GM12875 (cell line): Measurements from ENCODE around the gene SLC27A6.

ENCODE experiments used
- H3K4me3 ChIP-seq: one replicate; pipeline ENCODE4 v1.5.1; 2011; ENCODE audit warnings: low read depth, low read length, control low read depth
- TF ChIP-seq, protein P1 (sequence below): IDR thresholded peaks from 2 replicates; pipeline ENCODE4 v1.5.1; 2011; ENCODE audit warnings: low read depth, mild to moderate bottlenecking, control low read depth, inconsistent platforms, low read length, moderate library complexity, borderline replicate concordance; ENCODE audit not compliant: insufficient read depth

The SLC27A6 gene

DNA sequence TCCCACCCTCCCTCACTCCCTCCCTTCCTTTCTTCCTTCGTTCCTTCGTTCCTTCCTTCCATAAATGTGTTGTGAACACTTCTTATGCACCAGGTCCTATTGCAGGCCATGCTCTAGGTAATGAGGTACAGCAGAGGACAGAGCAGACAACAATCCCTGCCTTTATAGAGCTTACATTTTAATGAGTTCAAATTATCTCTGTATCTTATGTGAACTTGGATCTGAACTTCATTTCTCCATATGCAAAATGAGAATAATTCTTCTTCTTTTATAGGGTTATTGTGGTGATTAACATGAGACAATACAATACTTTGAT is 37.2 kb downstream of the SLC27A6 start:
- H3K4me3 ChIP-seq: no peak overlapping the region
- TF ChIP-seq, protein P1, sequence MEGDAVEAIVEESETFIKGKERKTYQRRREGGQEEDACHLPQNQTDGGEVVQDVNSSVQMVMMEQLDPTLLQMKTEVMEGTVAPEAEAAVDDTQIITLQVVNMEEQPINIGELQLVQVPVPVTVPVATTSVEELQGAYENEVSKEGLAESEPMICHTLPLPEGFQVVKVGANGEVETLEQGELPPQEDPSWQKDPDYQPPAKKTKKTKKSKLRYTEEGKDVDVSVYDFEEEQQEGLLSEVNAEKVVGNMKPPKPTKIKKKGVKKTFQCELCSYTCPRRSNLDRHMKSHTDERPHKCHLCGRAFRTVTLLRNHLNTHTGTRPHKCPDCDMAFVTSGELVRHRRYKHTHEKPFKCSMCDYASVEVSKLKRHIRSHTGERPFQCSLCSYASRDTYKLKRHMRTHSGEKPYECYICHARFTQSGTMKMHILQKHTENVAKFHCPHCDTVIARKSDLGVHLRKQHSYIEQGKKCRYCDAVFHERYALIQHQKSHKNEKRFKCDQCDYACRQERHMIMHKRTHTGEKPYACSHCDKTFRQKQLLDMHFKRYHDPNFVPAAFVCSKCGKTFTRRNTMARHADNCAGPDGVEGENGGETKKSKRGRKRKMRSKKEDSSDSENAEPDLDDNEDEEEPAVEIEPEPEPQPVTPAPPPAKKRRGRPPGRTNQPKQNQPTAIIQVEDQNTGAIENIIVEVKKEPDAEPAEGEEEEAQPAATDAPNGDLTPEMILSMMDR: no peak

DNA sequence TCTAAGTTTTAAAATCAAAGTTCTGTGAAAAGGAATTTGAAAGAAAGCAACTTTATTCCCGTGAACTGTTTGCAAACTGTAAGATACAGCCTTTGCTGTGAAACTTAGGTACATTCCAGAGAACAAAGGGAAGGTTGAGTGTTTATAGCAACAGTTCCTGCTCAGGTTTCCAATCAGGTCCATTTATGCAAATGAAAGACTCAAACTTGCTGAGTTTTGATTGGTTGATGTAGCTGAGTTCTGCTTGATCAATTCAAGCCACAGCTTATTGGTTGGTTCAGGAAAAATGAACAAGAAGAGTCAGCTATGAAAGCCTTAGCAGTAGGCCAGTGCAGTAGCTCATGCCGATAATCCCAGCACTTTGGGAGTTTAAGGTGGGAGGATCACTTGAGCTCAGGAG is 37.9 kb downstream of the SLC27A6 start:
- TF ChIP-seq, protein P1: no peak
- no peak overlapping the region for H3K4me3 ChIP-seq

DNA sequence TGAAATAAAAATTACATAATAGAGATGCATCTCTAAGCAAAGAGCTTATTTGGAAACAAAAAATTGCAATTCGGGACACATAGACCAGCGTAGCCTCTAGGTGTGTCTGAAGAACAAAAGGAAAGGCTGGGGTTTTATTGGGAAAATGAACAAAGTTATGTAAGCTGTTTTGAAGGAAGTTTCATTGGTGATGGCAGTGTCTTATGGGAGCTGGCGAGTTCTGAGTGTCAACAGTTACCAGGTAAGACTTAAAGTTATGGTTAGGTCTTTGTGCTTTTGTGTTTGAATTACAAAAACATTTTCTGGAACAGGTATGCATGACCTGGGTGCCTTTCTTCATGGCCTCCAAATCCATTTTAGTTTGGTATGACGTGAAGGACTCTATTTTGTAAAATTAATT is 48.9 kb downstream of the SLC27A6 start:
- TF ChIP-seq, protein P1: no peak

DNA sequence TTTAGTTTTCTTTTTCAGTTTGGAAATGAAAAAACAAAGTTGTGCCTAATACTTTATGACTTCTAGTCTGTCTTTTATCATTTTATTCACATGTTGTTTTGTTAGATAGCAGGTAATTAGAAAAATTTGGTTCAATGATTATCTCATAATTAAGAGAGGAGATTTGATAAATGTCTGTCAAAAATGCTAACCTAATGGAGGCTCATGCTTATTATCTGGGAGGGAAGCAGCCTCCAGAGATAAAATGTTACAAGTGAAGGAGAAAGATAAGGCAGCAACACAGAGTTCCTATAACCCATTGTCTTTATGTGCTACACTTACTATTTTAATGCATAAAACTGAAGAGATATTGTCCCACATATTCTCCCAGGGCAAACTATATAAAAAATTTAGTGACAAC is 53.5 kb downstream of the SLC27A6 start:
- no peak overlapping the region for H3K4me3 ChIP-seq
- TF ChIP-seq, protein P1: no peak

More for the DNA sequence above, 48.9 kb downstream of the SLC27A6 start:
- no peak overlapping the region for H3K4me3 ChIP-seq

DNA sequence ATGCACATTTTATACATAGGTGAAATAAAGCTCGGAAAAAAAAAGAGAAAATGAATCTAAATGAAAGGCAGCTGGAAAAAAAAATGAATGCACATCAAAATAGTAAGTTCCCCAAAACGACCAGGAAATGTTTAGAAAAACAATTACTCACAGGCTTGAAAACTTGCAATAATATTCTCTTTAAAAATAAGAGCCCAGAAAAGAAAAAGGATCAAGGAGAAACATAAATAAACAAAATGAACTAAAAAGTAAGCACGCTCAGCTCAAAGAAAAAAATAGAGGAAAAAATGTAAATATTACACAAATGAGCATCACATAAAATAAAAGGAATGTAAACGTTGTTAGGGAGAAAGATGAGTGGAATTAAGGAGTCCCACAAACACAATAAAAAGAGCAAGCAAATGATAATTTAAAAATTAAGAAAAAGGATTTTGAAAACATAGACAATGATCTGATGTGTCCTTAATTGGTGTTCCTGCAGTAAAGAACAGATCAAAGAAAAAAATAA is 54.2 kb downstream of the SLC27A6 start:
- TF ChIP-seq, protein P1: no peak
- no peak overlapping the region for H3K4me3 ChIP-seq

DNA sequence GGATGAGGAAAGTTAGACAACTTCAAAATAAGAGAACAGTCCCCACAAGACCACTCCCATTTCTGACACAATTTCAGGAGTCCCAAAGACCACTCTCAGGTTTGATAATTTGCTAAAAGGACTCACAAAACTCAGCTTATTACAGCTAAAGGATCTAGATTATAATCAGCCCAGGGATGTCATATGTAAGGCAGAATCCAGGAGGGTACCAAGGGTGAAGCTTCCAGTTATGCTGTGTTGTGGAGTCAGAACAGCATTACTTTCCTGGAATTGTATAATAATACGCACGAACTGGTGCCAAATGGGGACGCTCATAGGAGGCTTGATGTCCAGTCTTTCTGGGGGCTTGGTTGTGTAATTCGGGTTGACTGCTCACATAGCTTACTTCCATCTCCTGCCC is 55.4 kb downstream of the SLC27A6 start:
- TF ChIP-seq, protein P1: no peak
- no peak overlapping the region for H3K4me3 ChIP-seq

DNA sequence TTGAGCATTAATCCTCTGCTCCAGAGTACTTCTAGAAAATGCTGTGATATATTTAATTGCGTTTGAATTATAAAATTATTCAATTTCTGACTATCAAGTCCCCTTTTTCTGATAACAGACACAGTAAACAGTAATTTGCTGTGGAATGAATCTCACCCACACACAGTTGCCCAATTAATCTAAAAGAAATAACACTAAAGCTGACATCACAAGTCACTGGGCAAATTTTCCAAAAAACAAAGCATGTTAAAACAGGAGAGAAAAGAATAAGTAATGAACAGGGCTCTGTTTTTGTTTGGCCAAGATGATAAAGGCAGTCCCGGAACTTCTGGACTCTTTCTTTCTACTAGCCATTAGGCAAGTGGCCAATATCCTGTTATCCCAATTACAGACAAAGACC is 56.5 kb downstream of the SLC27A6 start:
- TF ChIP-seq, protein P1: no peak
- H3K4me3 ChIP-seq: no peak overlapping the region
